ENCODE results near the gene ODF2L. TPM values are rescaled to one million over a fixed set of nuclear protein-coding genes. Genes with fewer than 3 reads are reported as not detected.

Gene ODF2L
- total and polyA plus RNA-seq, 2 donors (not counting 1 experiment from before 2014, with no cell fraction given) = 16.7 to 25.9 TPM

GRCh38 chr1:86416343-86416742, 20.2 kb upstream of the ODF2L start:
- H3K4me1 ChIP-seq (ENCODE audit: control insufficient read depth, extremely low read depth, insufficient read depth, low read length) = no peaks in the 10 kb centered on the region
- no peak overlapping the region for H3K27ac ChIP-seq (ENCODE audit: insufficient read depth, low read length)
- no peaks in the 10 kb centered on the region for H3K36me3 ChIP-seq (ENCODE audit: control insufficient read depth, insufficient read depth, low read length)
- H3K4me3 ChIP-seq (replicated peaks in 1 of 4; ENCODE audit: control extremely low read depth in 1 of 4, insufficient read depth in 1 of 4, low read depth in 3 of 4, low read length in 4 of 4) = no peak overlapping the region
- no peak overlapping the region for H3K9ac ChIP-seq (ENCODE audit: insufficient read depth, low read length)
- DNase-seq (ENCODE audit: low read depth in 2 of 2) = no peak
- no peaks in the 10 kb centered on the region for H3K27me3 ChIP-seq (ENCODE audit: control insufficient read depth, insufficient read depth, low read length)
- no peak overlapping the region for H3K4me2 ChIP-seq (ENCODE audit: extremely low read depth, insufficient read depth, low read length)
- H3K9me3 ChIP-seq (ENCODE audit: control insufficient read depth, insufficient read depth, low read depth, low read length) = no peaks in the 10 kb centered on the region
- H3K79me2 ChIP-seq (ENCODE audit: control insufficient read depth, insufficient read depth, low read length) = no peaks in the 10 kb centered on the region
- TF ChIP-seq EZH2 (IDR thresholded peaks at IDR 0.05; ENCODE audit: low read length, missing control alignments) (no peak), CTCF (conservative IDR thresholded peaks at IDR 0.05 in 1 of 2, IDR thresholded peaks at IDR 0.05 in 1 of 2; ENCODE audit: low read depth in 1 of 2, low read length in 2 of 2) (no peak)
- no peaks in the 10 kb centered on the region for H4K20me1 ChIP-seq (ENCODE audit: control insufficient read depth, extremely low read depth, insufficient read depth, low read length)
- H2AFZ ChIP-seq (ENCODE audit: low read length) = no peak overlapping the region

- Histone ChIP-seq H3K4me3 (replicated peaks in 1 of 4; ENCODE audit: control extremely low read depth in 1 of 4, insufficient read depth in 1 of 4, low read depth in 3 of 4, low read length in 4 of 4) (no peak overlapping the region), H3K79me2 (ENCODE audit: control insufficient read depth, insufficient read depth, low read length) (no peaks in the 10 kb centered on the region), H3K4me1 (ENCODE audit: control insufficient read depth, extremely low read depth, insufficient read depth, low read length) (no peaks in the 10 kb centered on the region), H3K9me3 (ENCODE audit: control insufficient read depth, insufficient read depth, low read depth, low read length) (no peaks in the 10 kb centered on the region), H3K27me3 (ENCODE audit: control insufficient read depth, insufficient read depth, low read length) (no peaks in the 10 kb centered on the region), H3K36me3 (ENCODE audit: control insufficient read depth, insufficient read depth, low read length) (no peaks in the 10 kb centered on the region), H3K27ac (ENCODE audit: insufficient read depth, low read length) (no peak overlapping the region), H3K9ac (ENCODE audit: insufficient read depth, low read length) (no peak overlapping the region), H3K4me2 (ENCODE audit: extremely low read depth, insufficient read depth, low read length) (no peak overlapping the region), H4K20me1 (ENCODE audit: control insufficient read depth, extremely low read depth, insufficient read depth, low read length) (no peaks in the 10 kb centered on the region), H2AFZ (ENCODE audit: low read length) (no peak overlapping the region)
- TF ChIP-seq EZH2 (IDR thresholded peaks at IDR 0.05; ENCODE audit: low read length, missing control alignments) (no peak), CTCF (conservative IDR thresholded peaks at IDR 0.05 in 1 of 2, IDR thresholded peaks at IDR 0.05 in 1 of 2; ENCODE audit: low read depth in 1 of 2, low read length in 2 of 2) (no peak)
- DNase-seq (ENCODE audit: low read depth in 2 of 2) = no peak
These were observed 14.8 kb upstream of the ODF2L start for GRCh38 chr1:86410879-86411278.

GRCh38 chr1:86409416-86410021, 13.4 kb upstream of the ODF2L start:
- TF ChIP-seq CTCF (conservative IDR thresholded peaks at IDR 0.05 in 1 of 2, IDR thresholded peaks at IDR 0.05 in 1 of 2; ENCODE audit: low read depth in 1 of 2, low read length in 2 of 2) (no peak), EZH2 (IDR thresholded peaks at IDR 0.05; ENCODE audit: low read length, missing control alignments) (no peak)
- H3K4me2 ChIP-seq (ENCODE audit: extremely low read depth, insufficient read depth, low read length) = no peak overlapping the region
- no peaks in the 10 kb centered on the region for H3K9me3 ChIP-seq (ENCODE audit: control insufficient read depth, insufficient read depth, low read depth, low read length)
- no peak overlapping the region for H3K27ac ChIP-seq (ENCODE audit: insufficient read depth, low read length)
- H4K20me1 ChIP-seq (ENCODE audit: control insufficient read depth, extremely low read depth, insufficient read depth, low read length) = no peaks in the 10 kb centered on the region
- no peak overlapping the region for H3K9ac ChIP-seq (ENCODE audit: insufficient read depth, low read length)
- H3K4me1 ChIP-seq (ENCODE audit: control insufficient read depth, extremely low read depth, insufficient read depth, low read length) = no peaks in the 10 kb centered on the region
- no peaks in the 10 kb centered on the region for H3K36me3 ChIP-seq (ENCODE audit: control insufficient read depth, insufficient read depth, low read length)
- no peak overlapping the region for H2AFZ ChIP-seq (ENCODE audit: low read length)
- DNase-seq (ENCODE audit: low read depth in 2 of 2) = peak in 1 of 2 donors; percentile 71
- H3K79me2 ChIP-seq (ENCODE audit: control insufficient read depth, insufficient read depth, low read length) = no peaks in the 10 kb centered on the region
- no peaks in the 10 kb centered on the region for H3K27me3 ChIP-seq (ENCODE audit: control insufficient read depth, insufficient read depth, low read length)
- H3K4me3 ChIP-seq (replicated peaks in 1 of 4; ENCODE audit: control extremely low read depth in 1 of 4, insufficient read depth in 1 of 4, low read depth in 3 of 4, low read length in 4 of 4) = no peak overlapping the region

Measured in fibroblast of lung (primary cell).